Breast epithelium (tissue), 3 donors: ENCODE measurements around the gene ASTN2.

Experiments
- POLR2A ChIP-seq: fragments of 450-650 bp; IDR thresholded peaks from one replicate; pipeline ENCODE4 v1.6.1; 2016; ENCODE audit warnings: antibody characterized with exemption, mild to moderate bottlenecking, moderate library complexity
- POLR2AphosphoS5 ChIP-seq, 3 donors: sonication (generic); formaldehyde crosslinking; IDR thresholded peaks; one replicate each; pipeline ENCODE4 v1.6.1; 2017; ENCODE audit warnings: antibody characterized with exemption in 3 of 3
- TF ChIP-seq, protein P1 (sequence below), 3 donors: fragments of 450-650 bp; IDR thresholded peaks; one replicate each; pipeline ENCODE4 v1.5.1; 2016 to 2017; ENCODE audit warnings: antibody characterized with exemption in 3 of 3, mild to moderate bottlenecking in 3 of 3, moderate library complexity in 3 of 3

DNA sequence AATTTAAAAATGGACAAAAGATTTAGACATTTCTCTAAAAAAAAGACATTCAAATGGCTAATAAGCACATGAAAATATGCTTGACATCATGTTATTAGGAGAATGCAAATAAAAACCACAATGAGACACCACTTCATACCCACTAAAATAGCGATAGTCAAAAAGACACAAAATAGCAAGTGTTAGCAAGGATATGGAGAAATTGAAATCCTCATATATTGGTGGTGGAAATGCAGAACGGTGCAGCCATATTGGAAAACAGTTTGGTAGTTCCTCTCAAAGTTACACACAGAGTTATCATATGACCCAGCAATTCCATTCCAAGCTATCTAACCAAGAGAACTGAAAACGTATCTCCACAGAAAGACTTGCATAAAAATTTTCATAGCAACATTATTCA lies 955.3 kb downstream of the ASTN2 start:
- TF ChIP-seq POLR2A (no peak), POLR2AphosphoS5 (IDR thresholded peaks at IDR 0.05) (no peak)
- TF ChIP-seq, protein P1, sequence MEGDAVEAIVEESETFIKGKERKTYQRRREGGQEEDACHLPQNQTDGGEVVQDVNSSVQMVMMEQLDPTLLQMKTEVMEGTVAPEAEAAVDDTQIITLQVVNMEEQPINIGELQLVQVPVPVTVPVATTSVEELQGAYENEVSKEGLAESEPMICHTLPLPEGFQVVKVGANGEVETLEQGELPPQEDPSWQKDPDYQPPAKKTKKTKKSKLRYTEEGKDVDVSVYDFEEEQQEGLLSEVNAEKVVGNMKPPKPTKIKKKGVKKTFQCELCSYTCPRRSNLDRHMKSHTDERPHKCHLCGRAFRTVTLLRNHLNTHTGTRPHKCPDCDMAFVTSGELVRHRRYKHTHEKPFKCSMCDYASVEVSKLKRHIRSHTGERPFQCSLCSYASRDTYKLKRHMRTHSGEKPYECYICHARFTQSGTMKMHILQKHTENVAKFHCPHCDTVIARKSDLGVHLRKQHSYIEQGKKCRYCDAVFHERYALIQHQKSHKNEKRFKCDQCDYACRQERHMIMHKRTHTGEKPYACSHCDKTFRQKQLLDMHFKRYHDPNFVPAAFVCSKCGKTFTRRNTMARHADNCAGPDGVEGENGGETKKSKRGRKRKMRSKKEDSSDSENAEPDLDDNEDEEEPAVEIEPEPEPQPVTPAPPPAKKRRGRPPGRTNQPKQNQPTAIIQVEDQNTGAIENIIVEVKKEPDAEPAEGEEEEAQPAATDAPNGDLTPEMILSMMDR (IDR thresholded peaks at IDR 0.05), result no peak
